Tibial nerve (tissue), 4 donors: ENCODE measurements around the gene MOSPD3. TPM values are rescaled to one million over a fixed set of nuclear protein-coding genes. Genes with fewer than 3 reads are reported as not detected.

Source experiments
- DNase-seq, 2 donors: peaks; one replicate each; pipeline ENCODE4 v3.0.0-alpha.2; 2019; ENCODE audit warnings: low spot score in 2 of 2
- H3K27ac ChIP-seq, 4 donors: fragments of 200-600 bp; sonication (generic) in 3 of 4; one replicate each; pipeline ENCODE4 v1.5.1; 2017 to 2019; ENCODE audit warnings: mild to moderate bottlenecking in 1 of 4
- H3K27me3 ChIP-seq, 2 donors: fragments of 200-600 bp; sonication (generic) in 1 of 2; one replicate each; pipeline versions ENCODE4 v1.5.1 to v1.6.0; 2017 to 2019
- H3K36me3 ChIP-seq, 3 donors: fragments of 200-600 bp; sonication (generic); one replicate each; pipeline ENCODE4 v1.5.1; 2018 to 2019
- H3K4me1 ChIP-seq, 4 donors: fragments of 200-600 bp; sonication (generic) in 3 of 4; one replicate each; pipeline ENCODE4 v1.5.1; 2017 to 2019
- H3K4me3 ChIP-seq, 4 donors: fragments of 200-600 bp; sonication (generic) in 3 of 4; one replicate each; pipeline ENCODE4 v1.5.1; 2017 to 2019; ENCODE audit warnings: mild to moderate bottlenecking in 1 of 4, moderate library complexity in 1 of 4
- H3K9me3 ChIP-seq, 4 donors: fragments of 200-600 bp; sonication (generic) in 3 of 4; one replicate each; pipeline ENCODE4 v1.5.1; 2017 to 2019
- EP300 ChIP-seq, 2 donors: sonication (generic); formaldehyde crosslinking; IDR thresholded peaks; one replicate each; pipeline ENCODE4 v1.6.1; 2017; ENCODE audit warnings: antibody characterized with exemption in 2 of 2, mild to moderate bottlenecking in 1 of 2
- POLR2A ChIP-seq, 2 donors: fragments of 450-650 bp; IDR thresholded peaks; one replicate each; pipeline ENCODE4 v1.6.1; 2017; ENCODE audit warnings: antibody characterized with exemption in 2 of 2, mild to moderate bottlenecking in 2 of 2, moderate library complexity in 2 of 2
- WGBS, 2 donors: methylation state at CpG; one replicate each; pipeline ENCODE4 v1.1.5; 2018; 5-methylcytosine and 5-hydroxymethylcytosine counted together
- total RNA-seq, 4 donors: library from RNA; depleted of rRNA; stranded (reverse); fragments of >200 nt; gene quantifications; one replicate each; pipeline ENCODE4 v1.1.0, GENCODE V29; 2016
- TF ChIP-seq, protein P1 (sequence below), 5 experiments: fragments of 200-600 bp in 3 of 5; fragments of 450-650 bp in 2 of 5; sonication (generic) in 3 of 5; IDR thresholded peaks; one replicate each; pipeline ENCODE4 v1.5.1; 2016 to 2019; ENCODE audit warnings: antibody characterized with exemption in 5 of 5, mild to moderate bottlenecking in 3 of 5, moderate library complexity in 2 of 5

MOSPD3 gene
- total RNA-seq, 4 donors from 2014 or later = 9.4 to 31.2 (median 24.3) TPM

DNA sequence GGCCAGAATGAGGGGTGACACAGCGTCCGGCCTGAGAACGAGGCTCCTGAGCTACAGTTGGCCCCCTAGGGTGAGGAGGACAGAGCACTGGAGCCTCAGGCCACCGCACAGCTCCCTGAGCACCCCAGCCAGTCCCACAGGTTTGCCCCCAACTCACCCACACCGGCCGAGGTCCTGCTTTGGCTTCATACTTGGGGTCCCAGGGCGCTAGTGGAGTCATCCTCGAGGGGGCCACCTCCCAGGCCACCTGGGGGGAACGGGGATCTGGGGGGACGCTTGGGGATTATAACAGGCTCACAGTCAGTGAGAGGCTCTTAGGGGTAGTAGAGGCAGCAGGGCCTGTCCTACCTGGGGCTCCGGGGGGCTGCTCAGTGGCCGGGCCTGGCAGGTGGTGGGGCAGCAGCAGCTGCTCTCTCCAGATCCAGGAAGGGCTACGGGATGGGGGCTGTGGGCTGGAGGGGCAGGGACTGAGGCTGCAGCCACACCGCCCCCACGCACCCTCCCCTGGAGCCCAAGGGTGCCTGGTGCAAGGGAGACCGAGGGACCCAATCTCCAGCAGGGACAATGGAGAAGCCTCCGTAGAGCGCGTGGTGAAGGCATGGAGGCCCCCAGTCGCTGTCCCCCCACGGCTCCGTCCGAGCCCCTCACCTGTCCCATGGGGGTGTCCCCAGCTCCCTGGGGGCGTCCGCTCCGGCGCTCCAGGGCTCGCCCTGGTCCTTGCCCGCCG is 39.2 kb upstream of the MOSPD3 start:
- Histone ChIP-seq H3K4me3 (no peak overlapping the region), H3K4me1 (peaks cover 0 to 40% (median 17%) of the 10 kb centered on the region in 4 donors), H3K27me3 (peaks cover 0 to 4% of the 10 kb centered on the region in 2 donors), H3K27ac (no peak overlapping the region), H3K36me3 (peaks cover 0 to 63% (median 35%) of the 10 kb centered on the region in 3 donors), H3K9me3 (no peaks in the 10 kb centered on the region)
- 85 to 92% methylated on average over 19 of the region's 30 CpGs for WGBS, 2 donors
- DNase-seq = no peak
- no peak for TF ChIP-seq POLR2A (IDR thresholded peaks at IDR 0.05)
- TF ChIP-seq, protein P1, sequence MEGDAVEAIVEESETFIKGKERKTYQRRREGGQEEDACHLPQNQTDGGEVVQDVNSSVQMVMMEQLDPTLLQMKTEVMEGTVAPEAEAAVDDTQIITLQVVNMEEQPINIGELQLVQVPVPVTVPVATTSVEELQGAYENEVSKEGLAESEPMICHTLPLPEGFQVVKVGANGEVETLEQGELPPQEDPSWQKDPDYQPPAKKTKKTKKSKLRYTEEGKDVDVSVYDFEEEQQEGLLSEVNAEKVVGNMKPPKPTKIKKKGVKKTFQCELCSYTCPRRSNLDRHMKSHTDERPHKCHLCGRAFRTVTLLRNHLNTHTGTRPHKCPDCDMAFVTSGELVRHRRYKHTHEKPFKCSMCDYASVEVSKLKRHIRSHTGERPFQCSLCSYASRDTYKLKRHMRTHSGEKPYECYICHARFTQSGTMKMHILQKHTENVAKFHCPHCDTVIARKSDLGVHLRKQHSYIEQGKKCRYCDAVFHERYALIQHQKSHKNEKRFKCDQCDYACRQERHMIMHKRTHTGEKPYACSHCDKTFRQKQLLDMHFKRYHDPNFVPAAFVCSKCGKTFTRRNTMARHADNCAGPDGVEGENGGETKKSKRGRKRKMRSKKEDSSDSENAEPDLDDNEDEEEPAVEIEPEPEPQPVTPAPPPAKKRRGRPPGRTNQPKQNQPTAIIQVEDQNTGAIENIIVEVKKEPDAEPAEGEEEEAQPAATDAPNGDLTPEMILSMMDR (IDR thresholded peaks at IDR 0.05) = no peak
- TF ChIP-seq EP300 (IDR thresholded peaks at IDR 0.05) = no peak

- WGBS, 2 donors = 91% methylated on average over 69 to 70 of the region's 70 CpGs
- DNase-seq = no peak
- Histone ChIP-seq H3K27ac (no peak within 1 kb of the TSS), H3K27me3 (peaks cover 0 to 4% of the 10 kb centered on the region in 2 donors), H3K9me3 (no peaks in the 10 kb centered on the region), H3K4me1 (peaks cover 0 to 33% (median 14%) of the 10 kb centered on the region in 4 donors), H3K36me3 (peaks cover 0 to 70% (median 40%) of the 10 kb centered on the region in 3 donors), H3K4me3 (no peak within 1 kb of the TSS)
- TF ChIP-seq, protein P1 (IDR thresholded peaks at IDR 0.05) = no peak
- TF ChIP-seq EP300 (IDR thresholded peaks at IDR 0.05) (no peak), POLR2A (IDR thresholded peaks at IDR 0.05) (no peak)
These were observed 38.5 kb upstream of the MOSPD3 start, which contains the start of gene SAP25 for GRCh38 chr7:100573691-100574361. TSS of gene SAP25 (minus strand) at chr7:100573900. CDS start at chr7:100573742, 158 bp downstream.

DNA sequence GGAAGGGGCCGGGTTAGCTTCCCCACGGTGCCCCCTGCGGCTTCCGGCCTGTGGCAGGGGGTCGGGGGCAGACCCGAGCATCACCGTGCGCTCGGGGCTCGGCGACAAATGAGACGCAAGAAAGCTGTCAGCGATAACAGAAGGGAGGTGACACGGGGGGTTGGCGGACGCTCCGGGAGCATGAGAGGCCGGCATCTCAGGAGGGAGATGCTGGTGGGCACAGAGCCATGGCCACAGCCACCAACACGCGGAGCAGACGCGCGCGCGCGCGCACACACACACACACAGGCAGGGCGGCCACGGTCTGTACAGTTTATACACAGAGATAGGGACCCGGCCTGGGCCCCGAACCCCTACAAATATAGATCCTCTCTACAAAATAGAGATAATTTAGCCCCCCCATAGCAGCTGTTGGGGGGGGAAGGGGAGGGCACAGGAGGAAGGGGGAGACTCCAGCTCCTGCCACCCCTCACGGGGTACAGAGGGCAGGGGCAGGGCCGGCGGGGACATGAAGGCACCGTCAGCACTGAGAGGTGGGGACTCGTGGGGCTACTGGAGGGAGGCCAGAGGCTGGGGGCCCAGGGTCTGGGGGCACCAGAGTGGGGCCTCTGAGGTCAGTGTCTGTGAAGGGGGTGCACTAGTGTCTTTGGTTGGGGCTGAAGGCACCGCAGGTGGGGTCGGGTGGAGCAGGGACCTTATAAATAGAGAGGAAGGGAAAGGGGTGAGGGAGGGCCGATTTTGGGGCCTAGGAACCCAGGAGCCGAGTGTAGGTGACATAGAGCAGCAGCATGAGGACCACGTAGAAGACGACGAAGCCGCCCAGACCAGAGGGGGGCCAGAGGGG is 37.8 kb upstream of the MOSPD3 start:
- Histone ChIP-seq H3K9me3 (no peaks in the 10 kb centered on the region), H3K4me3 (no peak overlapping the region), H3K27ac (no peak overlapping the region), H3K4me1 (peaks cover 0 to 25% (median 12%) of the 10 kb centered on the region in 4 donors), H3K36me3 (peaks cover 0 to 77% (median 43%) of the 10 kb centered on the region in 3 donors), H3K27me3 (peaks cover 0 to 4% of the 10 kb centered on the region in 2 donors)
- TF ChIP-seq, protein P1 (IDR thresholded peaks at IDR 0.05) = no peak
- no peak for TF ChIP-seq EP300 (IDR thresholded peaks at IDR 0.05)
- no peak for TF ChIP-seq POLR2A (IDR thresholded peaks at IDR 0.05)
- 90 to 95% methylated on average over 44 of the region's 44 CpGs for WGBS, 2 donors
- no peak for DNase-seq

DNA sequence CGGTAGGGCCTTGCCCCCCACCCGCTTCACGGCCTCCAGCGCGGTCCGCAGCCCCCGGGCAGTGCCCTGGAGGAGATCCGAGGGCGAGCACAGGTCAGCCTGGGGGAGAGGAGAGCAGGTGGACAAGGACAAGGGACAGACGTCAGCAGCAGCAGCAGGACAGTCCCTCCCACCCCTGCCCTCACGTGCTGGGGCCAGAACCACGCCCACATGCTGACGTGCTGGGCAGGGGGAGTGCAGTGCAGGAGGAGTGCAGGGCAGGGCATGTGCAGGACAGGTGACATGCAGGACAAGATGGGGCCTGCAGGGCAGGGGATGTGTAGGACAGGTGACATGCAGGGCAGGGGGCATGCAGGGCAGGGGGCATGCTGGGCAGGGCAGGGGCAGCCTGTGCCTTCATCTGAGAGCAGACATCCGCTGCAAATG is 37.1 kb upstream of the MOSPD3 start:
- no peak for DNase-seq
- no peak for TF ChIP-seq EP300 (IDR thresholded peaks at IDR 0.05)
- TF ChIP-seq, protein P1 (IDR thresholded peaks at IDR 0.05) = no peak
- TF ChIP-seq POLR2A (IDR thresholded peaks at IDR 0.05) = no peak
- Histone ChIP-seq H3K36me3 (peaks cover 0 to 84% (median 48%) of the 10 kb centered on the region in 3 donors), H3K27ac (no peak overlapping the region), H3K4me3 (no peak overlapping the region), H3K27me3 (peaks cover 0 to 4% of the 10 kb centered on the region in 2 donors), H3K4me1 (peaks cover 0 to 19% (median 5%) of the 10 kb centered on the region in 4 donors), H3K9me3 (no peaks in the 10 kb centered on the region)
- WGBS, 2 donors = 76 to 82% methylated on average over 14 of the region's 14 CpGs
